HL-60 (cell line): ENCODE data around the gene KEL.

ENCODE experiments used
- POLR2AphosphoS5 ChIP-seq: IDR thresholded peaks from 2 replicates; pipeline ENCODE4 v1.6.1; 2012; ENCODE audit warnings: low read depth
- REST ChIP-seq: IDR thresholded peaks from 2 replicates; pipeline ENCODE4 v1.6.1; 2012; ENCODE audit warnings: low read depth; ENCODE audit not compliant: insufficient replicate concordance
- SPI1 ChIP-seq: IDR thresholded peaks from 2 replicates; pipeline ENCODE4 v1.6.1; 2012; ENCODE audit warnings: low read depth, mild to moderate bottlenecking, borderline replicate concordance
- TF ChIP-seq, protein P1 (sequence below): IDR thresholded peaks from one replicate; pipeline ENCODE4 v1.5.1; 2011; ENCODE audit warnings: low read length, control low read depth, inconsistent platforms; ENCODE audit not compliant: insufficient read depth

DNA sequence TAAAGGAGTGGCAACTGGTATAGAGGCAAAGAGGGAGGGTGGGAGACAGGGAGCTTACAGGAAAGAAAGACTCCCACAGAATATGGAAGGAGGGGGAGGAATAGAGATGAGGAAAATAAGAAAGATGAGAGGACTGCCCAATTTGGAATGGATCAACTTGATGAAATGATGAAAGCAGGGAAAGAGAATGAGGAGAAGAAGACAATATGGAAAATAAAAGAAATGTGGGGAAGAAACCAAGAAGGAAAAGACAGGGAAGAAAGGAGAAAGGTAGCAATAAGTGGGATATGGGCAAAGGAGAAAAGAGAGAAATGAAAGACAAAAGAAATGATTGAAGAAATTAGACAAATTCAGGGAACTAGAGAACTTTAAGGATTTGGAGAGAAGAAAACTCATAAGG lies 3.0 kb downstream of the KEL start:
- TF ChIP-seq, protein P1, sequence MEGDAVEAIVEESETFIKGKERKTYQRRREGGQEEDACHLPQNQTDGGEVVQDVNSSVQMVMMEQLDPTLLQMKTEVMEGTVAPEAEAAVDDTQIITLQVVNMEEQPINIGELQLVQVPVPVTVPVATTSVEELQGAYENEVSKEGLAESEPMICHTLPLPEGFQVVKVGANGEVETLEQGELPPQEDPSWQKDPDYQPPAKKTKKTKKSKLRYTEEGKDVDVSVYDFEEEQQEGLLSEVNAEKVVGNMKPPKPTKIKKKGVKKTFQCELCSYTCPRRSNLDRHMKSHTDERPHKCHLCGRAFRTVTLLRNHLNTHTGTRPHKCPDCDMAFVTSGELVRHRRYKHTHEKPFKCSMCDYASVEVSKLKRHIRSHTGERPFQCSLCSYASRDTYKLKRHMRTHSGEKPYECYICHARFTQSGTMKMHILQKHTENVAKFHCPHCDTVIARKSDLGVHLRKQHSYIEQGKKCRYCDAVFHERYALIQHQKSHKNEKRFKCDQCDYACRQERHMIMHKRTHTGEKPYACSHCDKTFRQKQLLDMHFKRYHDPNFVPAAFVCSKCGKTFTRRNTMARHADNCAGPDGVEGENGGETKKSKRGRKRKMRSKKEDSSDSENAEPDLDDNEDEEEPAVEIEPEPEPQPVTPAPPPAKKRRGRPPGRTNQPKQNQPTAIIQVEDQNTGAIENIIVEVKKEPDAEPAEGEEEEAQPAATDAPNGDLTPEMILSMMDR, result no peak
- TF ChIP-seq REST (no peak), POLR2AphosphoS5 (no peak), SPI1 (no peak)
